Measurements from ENCODE around the gene BRD3OS.

BRD3OS gene

GRCh38 chr9:134049772-134050588 lies 24.7 kb downstream of the BRD3OS start:
- no peak for DNase-seq (ENCODE audit: low read depth in 2 of 2, low spot score in 1 of 2)

GRCh38 chr9:134050726-134051125 lies 25.4 kb downstream of the BRD3OS start:
- DNase-seq (ENCODE audit: low read depth in 2 of 2, low spot score in 1 of 2) = no peak

GRCh38 chr9:134051319-134051718 lies 26.0 kb downstream of the BRD3OS start:
- DNase-seq (ENCODE audit: low read depth in 2 of 2, low spot score in 1 of 2) = no peak

GRCh38 chr9:134052491-134052890 lies 27.2 kb downstream of the BRD3OS start:
- no peak for DNase-seq (ENCODE audit: low read depth in 2 of 2, low spot score in 1 of 2)

- no peak for DNase-seq (ENCODE audit: low read depth in 2 of 2, low spot score in 1 of 2)
Observed at GRCh38 chr9:134052941-134053340, 27.7 kb downstream of the BRD3OS start.

GRCh38 chr9:134053401-134053871 lies 28.2 kb downstream of the BRD3OS start:
- no peak for DNase-seq (ENCODE audit: low read depth in 2 of 2, low spot score in 1 of 2)

GRCh38 chr9:134053941-134054761 lies 28.9 kb downstream of the BRD3OS start:
- no peak for DNase-seq (ENCODE audit: low read depth in 2 of 2, low spot score in 1 of 2)

GRCh38 chr9:134054891-134055811 lies 29.9 kb downstream of the BRD3OS start:
- DNase-seq (ENCODE audit: low read depth in 2 of 2, low spot score in 1 of 2) = no peak

- no peak for DNase-seq (ENCODE audit: low read depth in 2 of 2, low spot score in 1 of 2)
Observed at GRCh38 chr9:134055981-134056461, 30.7 kb downstream of the BRD3OS start.

GRCh38 chr9:134056483-134057306 lies 31.4 kb downstream of the BRD3OS start:
- no peak for DNase-seq (ENCODE audit: low read depth in 2 of 2, low spot score in 1 of 2)

GRCh38 chr9:134057307-134057657 lies 32.0 kb downstream of the BRD3OS start:
- DNase-seq (ENCODE audit: low read depth in 2 of 2, low spot score in 1 of 2) = no peak

GRCh38 chr9:134057751-134058701 lies 32.7 kb downstream of the BRD3OS start:
- no peak for DNase-seq (ENCODE audit: low read depth in 2 of 2, low spot score in 1 of 2)

- no peak for DNase-seq (ENCODE audit: low read depth in 2 of 2, low spot score in 1 of 2)
Observed at GRCh38 chr9:134058716-134059115, 33.4 kb downstream of the BRD3OS start.

- DNase-seq (ENCODE audit: low read depth in 2 of 2, low spot score in 1 of 2) = no peak
Observed at GRCh38 chr9:134059188-134059641, 33.9 kb downstream of the BRD3OS start.

- no peak for DNase-seq (ENCODE audit: low read depth in 2 of 2, low spot score in 1 of 2)
Observed at GRCh38 chr9:134059661-134060395, 34.5 kb downstream of the BRD3OS start.

GRCh38 chr9:134060546-134060945 lies 35.3 kb downstream of the BRD3OS start:
- no peak for DNase-seq (ENCODE audit: low read depth in 2 of 2, low spot score in 1 of 2)

- no peak for DNase-seq (ENCODE audit: low read depth in 2 of 2, low spot score in 1 of 2)
Observed at GRCh38 chr9:134061019-134061687, 35.9 kb downstream of the BRD3OS start.

Data from stimulated activated CD8-positive, alpha-beta memory T cell treated with anti-CD3 and anti-CD28 coated beads, Interleukin-4, amount 100 ng/mL, for 4 hours (primary cell).